GOT3 (cell line): ENCODE data around the gene KRTAP5-4.

Experiments used
- DNase-seq: peaks from one replicate; lab custom pipeline; 2025; ENCODE audit warnings: mixed read lengths; lab: John Stamatoyannopoulos, UW

KRTAP5-4 gene

DNA sequence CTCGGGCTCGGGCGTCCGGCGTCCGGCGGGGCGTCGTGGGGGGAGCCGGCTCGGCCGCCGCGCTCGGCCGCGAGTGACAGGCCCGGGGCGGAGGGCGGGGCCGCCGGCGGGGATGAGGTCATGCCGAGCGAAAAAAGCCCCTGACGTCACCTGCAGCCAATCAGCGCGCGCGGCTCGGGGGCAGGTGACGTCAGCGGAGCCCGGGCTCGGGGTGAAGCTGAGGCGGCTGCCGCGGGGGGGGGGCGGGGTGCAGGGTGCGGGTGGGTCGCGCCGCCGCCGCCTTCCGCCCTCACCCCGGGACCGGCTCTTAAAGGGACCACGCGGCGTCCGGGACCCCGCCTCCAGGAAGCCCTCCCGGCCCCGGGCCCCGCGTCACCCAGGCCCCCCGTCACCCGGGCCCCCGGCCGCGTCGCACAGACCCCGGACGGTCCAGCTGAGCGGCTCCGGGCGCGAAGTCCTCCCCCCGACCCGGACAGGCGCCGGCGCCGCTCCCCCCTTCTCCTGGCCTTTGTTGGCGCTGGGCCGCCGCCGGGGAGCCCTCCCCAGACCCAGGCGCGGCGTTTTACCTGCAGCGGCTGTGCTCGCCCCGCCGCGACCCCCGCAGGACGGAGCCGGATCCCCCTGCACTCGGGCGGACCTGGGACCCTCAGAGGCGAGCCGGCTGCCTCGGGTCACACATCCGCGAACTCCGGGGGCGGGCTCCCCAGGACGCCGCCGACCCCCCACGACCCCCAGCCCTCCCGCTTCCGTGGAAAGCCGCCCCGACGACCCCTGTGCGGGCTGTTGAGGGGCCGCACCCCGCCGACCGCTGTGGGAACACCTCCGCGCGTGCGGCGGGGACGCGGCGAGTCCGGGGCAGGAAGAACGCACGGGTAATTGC, 49.5 kb downstream of the KRTAP5-4 start, which contains the start of gene DUSP8:
Gene DUSP8, minus strand, starts transcription at position 75 of the 880 bp plus-strand sequence. CDS start 6,445 bp downstream, outside the sequence.
- peak; percentile 18 for DNase-seq

DNA sequence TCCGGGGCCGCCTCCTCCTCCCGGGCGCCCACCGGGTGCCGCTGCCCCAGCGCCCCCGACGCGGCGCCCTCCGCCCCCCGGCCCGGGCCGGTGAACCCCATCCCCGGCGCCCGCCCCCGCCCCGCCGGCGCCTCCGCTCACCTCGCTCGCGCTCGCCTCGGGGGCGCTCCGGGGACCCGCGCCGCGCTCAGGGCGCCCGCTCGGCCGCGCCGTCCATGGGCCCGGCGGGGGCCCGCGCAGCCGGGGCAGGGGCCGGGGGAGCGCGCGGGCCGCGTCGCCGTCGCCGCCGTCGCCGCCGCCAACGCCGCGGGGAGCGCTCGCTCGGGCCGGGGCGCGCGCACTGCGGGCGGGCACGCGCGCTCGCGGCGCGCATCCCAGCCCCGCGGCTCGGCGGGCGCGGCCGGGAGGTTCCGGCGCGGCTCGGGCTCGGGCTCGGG, 50.2 kb downstream of the KRTAP5-4 start:
- no peak for DNase-seq
